ENCODE data around the gene MBNL2. TPM values are rescaled to one million over a fixed set of nuclear protein-coding genes. Genes with fewer than 3 reads are reported as not detected.

MBNL2 gene
- total RNA-seq, 1 experiment from 2014 or later: 0.17 TPM

- no peak for DNase-seq
- Mint-ChIP-seq H3K4me3 (no peak overlapping the region), H3K27ac (no peak overlapping the region), H3K4me1 (peaks cover 29 to 36% of the 10 kb centered on the region in 2 experiments), H3K9me3 (no peaks in the 10 kb centered on the region), H3K27me3 (ENCODE audit: low read depth) (peaks cover 97% of the 10 kb centered on the region), H3K36me3 (ENCODE audit: insufficient read depth in 1 of 3, low read depth in 3 of 3) (no peaks in the 10 kb centered on the region)
- H3K23me2 ChIP-seq (ENCODE audit: insufficient read length, low read depth, low read length, poor library complexity, severe bottlenecking): no peaks in the 10 kb centered on the region
- TF ChIP-seq CTCF (conservative IDR thresholded peaks at IDR 0.05): no peak
- H4K5ac ChIP-seq (ENCODE audit: insufficient read length, low read depth, low read length): no peak overlapping the region
- H3K27me3 ChIP-seq (ENCODE audit: insufficient read depth, low read length): peaks cover 9% of the 10 kb centered on the region; the same call in 1 of the 2 replicates
- no peak overlapping the region for H3K4me2 ChIP-seq (ENCODE audit: insufficient read depth, insufficient read length, low read length)
- H3K56ac ChIP-seq (ENCODE audit: insufficient read length, low read depth, low read length): no peak overlapping the region
- H4K91ac ChIP-seq (ENCODE audit: insufficient read length, low read depth, low read length): no peak overlapping the region
- no peak overlapping the region for H3K4ac ChIP-seq (ENCODE audit: low read depth, low read length)
- no peak overlapping the region for H3K9ac ChIP-seq (ENCODE audit: extremely low read depth, insufficient read length, low read length)
- no peaks in the 10 kb centered on the region for H4K20me1 ChIP-seq (ENCODE audit: control insufficient read depth, insufficient read depth, insufficient read length)
- H3T11ph ChIP-seq (ENCODE audit: low read length): no peak overlapping the region
- H3K79me1 ChIP-seq (ENCODE audit: insufficient read depth, low read depth, low read length, poor library complexity, severe bottlenecking): no peaks in the 10 kb centered on the region
- H3K14ac ChIP-seq (ENCODE audit: insufficient read depth, low read length): no peak overlapping the region
- H2BK20ac ChIP-seq (ENCODE audit: low read depth, low read length, poor library complexity, severe bottlenecking): no peak overlapping the region
- no CpG with 5 or more reads among the region's 4 CpGs for WGBS (ENCODE audit: extremely low coverage, insufficient read length, low lambda C conversion rate)
- H3K23ac ChIP-seq (ENCODE audit: insufficient read length, low read depth, low read length): no peak overlapping the region
- no peaks in the 10 kb centered on the region for H3K79me2 ChIP-seq (ENCODE audit: insufficient read depth, low read length)
- no peak overlapping the region for H3K18ac ChIP-seq (ENCODE audit: insufficient read length, low read depth, low read length)
- no peak overlapping the region for H2BK15ac ChIP-seq (ENCODE audit: low read depth, low read length)
- H3K4me1 ChIP-seq (ENCODE audit: insufficient read depth, low read length): peaks cover 11% of the 10 kb centered on the region; the same call in 1 of the 2 replicates
- no peaks in the 10 kb centered on the region for H3K9me3 ChIP-seq (ENCODE audit: control insufficient read depth, low read depth, low read length)
- H2BK12ac ChIP-seq (ENCODE audit: insufficient read length, low read depth, low read length): no peak overlapping the region
- H3K27ac ChIP-seq (ENCODE audit: insufficient read length, low read depth, low read length): no peak overlapping the region
- H2AFZ ChIP-seq (ENCODE audit: low read length): no peak overlapping the region
- H2BK5ac ChIP-seq (ENCODE audit: insufficient read length, low read length): no peak overlapping the region
- no peak overlapping the region for H4K8ac ChIP-seq (replicated peaks; ENCODE audit: insufficient read length, low read depth, low read length)
- H2BK120ac ChIP-seq (ENCODE audit: low read depth, low read length, poor library complexity, severe bottlenecking): no peak overlapping the region
- H2AK5ac ChIP-seq (ENCODE audit: insufficient read length, low read length): no peak overlapping the region
These were observed 16.8 kb downstream of the MBNL2 start for GRCh38 chr13:97238883-97239282.

Data from H9 (cell line).